Stimulated activated CD8-positive, alpha-beta memory T cell treated with anti-CD3 and anti-CD28 coated beads, Interleukin-12 subunit alpha, Interleukin-12 subunit beta, amount 100 ng/mL, for 24 hours (primary cell): Measurements from ENCODE around the gene RXRA.

Experiments
- DNase-seq: peaks from one replicate; pipeline ENCODE4 v3.0.0-alpha.2; 2020; ENCODE audit errors: extremely low read depth

RXRA gene

GRCh38 chr9:134325813-134326723, at the start of gene RXRA:
TSS of gene RXRA (plus strand) at chr9:134326455. CDS start at chr9:134326632, 177 bp downstream.
- no peak for DNase-seq

- no peak for DNase-seq
Observed at GRCh38 chr9:134278286-134278685, 48.0 kb upstream of the RXRA start.

- DNase-seq: no peak
Observed at GRCh38 chr9:134278974-134279640, 47.1 kb upstream of the RXRA start.

GRCh38 chr9:134282138-134282650, 44.1 kb upstream of the RXRA start:
- DNase-seq: no peak

GRCh38 chr9:134283111-134283515, 43.1 kb upstream of the RXRA start:
- no peak for DNase-seq

GRCh38 chr9:134283692-134284265, 42.5 kb upstream of the RXRA start:
- DNase-seq: no peak

- no peak for DNase-seq
Observed at GRCh38 chr9:134284273-134284672, 42.0 kb upstream of the RXRA start.

- no peak for DNase-seq
Observed at GRCh38 chr9:134284741-134285140, 41.5 kb upstream of the RXRA start.

GRCh38 chr9:134285215-134285845, 40.9 kb upstream of the RXRA start:
- DNase-seq: no peak

GRCh38 chr9:134286471-134287245, 39.6 kb upstream of the RXRA start:
- no peak for DNase-seq

- DNase-seq: no peak
Observed at GRCh38 chr9:134287591-134288491, 38.4 kb upstream of the RXRA start.

- no peak for DNase-seq
Observed at GRCh38 chr9:134288746-134289145, 37.5 kb upstream of the RXRA start.

GRCh38 chr9:134289241-134289875, 36.9 kb upstream of the RXRA start:
- DNase-seq: no peak

- DNase-seq: no peak
Observed at GRCh38 chr9:134290603-134291451, 35.4 kb upstream of the RXRA start.

GRCh38 chr9:134291452-134291881, 34.8 kb upstream of the RXRA start:
- no peak for DNase-seq

- no peak for DNase-seq
Observed at GRCh38 chr9:134291961-134292871, 34.0 kb upstream of the RXRA start.

GRCh38 chr9:134293031-134293521, 33.2 kb upstream of the RXRA start:
- no peak for DNase-seq
